ENCODE measurements around the gene PTPN2. TPM values are rescaled to one million over a fixed set of nuclear protein-coding genes. Genes with fewer than 3 reads are reported as not detected.
A peak's percentile ranks its signal among the peaks of the same experiment; 100 is the strongest.

Gene PTPN2
- total RNA-seq: 10 to 100 TPM; 32.2 to 34.3 TPM

- no peaks in the 10 kb centered on the region for H3K27me3 ChIP-seq
- peak within 1 kb of the TSS; percentile 91 to 97 for H3K9ac ChIP-seq (ENCODE audit: low read depth in 2 of 2, low read length in 2 of 2)
- no peaks in the 10 kb centered on the region for H3K9me3 ChIP-seq
- H3K4me3 ChIP-seq: peak within 1 kb of the TSS; percentile 59
- TF ChIP-seq CTCF (IDR thresholded peaks at IDR 0.05): no peak
- H3K4me1 ChIP-seq: peaks cover 4% of the 10 kb centered on the region
- intact Hi-C loops (cut with DNase I): loop anchor here (10.0 kb wide), 1 partner anchor 49 kb away; no protein-coding TSS in a partner anchor
- H3K27ac ChIP-seq: peak within 1 kb of the TSS; percentile 98
- peak; percentile 93 for DNase-seq
- no peaks in the 10 kb centered on the region for H3K36me3 ChIP-seq
Measured at GRCh38 chr18:12883684-12884405, at the start of gene PTPN2. TSS of gene PTPN2 (minus strand) at chr18:12884237. CDS start at chr18:12884141, 96 bp downstream.

- no peaks in the 10 kb centered on the region for H3K36me3 ChIP-seq
- no peak for TF ChIP-seq CTCF (IDR thresholded peaks at IDR 0.05)
- no peak overlapping the region for H3K4me3 ChIP-seq
- H3K27ac ChIP-seq: no peak overlapping the region
- no peak for DNase-seq
- no peaks in the 10 kb centered on the region for H3K4me1 ChIP-seq
- intact Hi-C loops (cut with DNase I): loop anchor here (5.0 kb wide), 3 partner anchors 41 to 206 kb away; no protein-coding TSS in a partner anchor
- no peaks in the 10 kb centered on the region for H3K27me3 ChIP-seq
- no peak overlapping the region for H3K9ac ChIP-seq (ENCODE audit: low read depth in 2 of 2, low read length in 2 of 2)
- no peaks in the 10 kb centered on the region for H3K9me3 ChIP-seq
Measured at GRCh38 chr18:12933327-12933726, 49.3 kb upstream of the PTPN2 start.

DNA sequence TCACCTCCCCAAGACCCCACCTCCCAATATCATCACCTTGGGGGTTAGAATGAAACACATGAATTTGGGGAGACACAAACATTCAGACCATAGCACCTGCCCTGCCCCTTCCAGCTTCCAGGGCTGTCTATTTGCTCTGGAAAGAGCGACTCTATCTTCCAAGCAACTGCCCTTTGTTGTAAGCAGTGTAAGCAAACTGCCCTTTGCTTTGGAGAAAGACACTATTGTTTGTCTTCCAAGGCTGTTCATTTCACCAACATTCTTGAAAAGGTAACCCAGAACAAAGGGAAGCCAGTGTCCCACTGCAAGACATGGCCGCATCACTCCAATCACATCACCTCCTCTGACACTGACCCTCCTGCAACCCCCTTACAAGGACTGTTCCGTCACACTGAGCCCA is 46.9 kb upstream of the PTPN2 start:
- DNase-seq: no peak
- H3K4me1 ChIP-seq: no peaks in the 10 kb centered on the region
- no peaks in the 10 kb centered on the region for H3K36me3 ChIP-seq
- H3K27ac ChIP-seq: no peak overlapping the region
- H3K27me3 ChIP-seq: no peaks in the 10 kb centered on the region
- H3K4me3 ChIP-seq: no peak overlapping the region
- no peak for TF ChIP-seq CTCF (IDR thresholded peaks at IDR 0.05)
- intact Hi-C loops (cut with DNase I): loop anchor here (5.0 kb wide), 3 partner anchors 39 to 204 kb away; no protein-coding TSS in a partner anchor
- H3K9me3 ChIP-seq: no peaks in the 10 kb centered on the region
- no peak overlapping the region for H3K9ac ChIP-seq (ENCODE audit: low read depth in 2 of 2, low read length in 2 of 2)

- H3K9me3 ChIP-seq: no peaks in the 10 kb centered on the region
- H3K4me1 ChIP-seq: no peaks in the 10 kb centered on the region
- no peaks in the 10 kb centered on the region for H3K27me3 ChIP-seq
- H3K36me3 ChIP-seq: no peaks in the 10 kb centered on the region
- no peak for TF ChIP-seq CTCF (IDR thresholded peaks at IDR 0.05)
- DNase-seq: no peak
- intact Hi-C loops (cut with DNase I): loop anchor here (5.0 kb wide), 3 partner anchors 38 to 203 kb away; no protein-coding TSS in a partner anchor
- no peak overlapping the region for H3K27ac ChIP-seq
- H3K4me3 ChIP-seq: no peak overlapping the region
- H3K9ac ChIP-seq (ENCODE audit: low read depth in 2 of 2, low read length in 2 of 2): no peak overlapping the region
Measured at GRCh38 chr18:12930376-12930775, 46.3 kb upstream of the PTPN2 start.

- H3K9me3 ChIP-seq: no peaks in the 10 kb centered on the region
- no peak overlapping the region for H3K4me3 ChIP-seq
- H3K36me3 ChIP-seq: no peaks in the 10 kb centered on the region
- no peaks in the 10 kb centered on the region for H3K4me1 ChIP-seq
- H3K27ac ChIP-seq: no peak overlapping the region
- DNase-seq: no peak
- H3K27me3 ChIP-seq: no peaks in the 10 kb centered on the region
- intact Hi-C loops (cut with DNase I): loop anchor here (5.0 kb wide), 3 partner anchors 37 to 202 kb away; no protein-coding TSS in a partner anchor
- no peak overlapping the region for H3K9ac ChIP-seq (ENCODE audit: low read depth in 2 of 2, low read length in 2 of 2)
- TF ChIP-seq CTCF (IDR thresholded peaks at IDR 0.05): no peak
Measured at GRCh38 chr18:12929477-12930083, 45.5 kb upstream of the PTPN2 start.
